Measurements from ENCODE around the gene WASF2. TPM values are rescaled to one million over a fixed set of nuclear protein-coding genes. Genes with fewer than 3 reads are reported as not detected.

WASF2 gene
- total RNA-seq, 1 donor from 2014 or later, result 70.4 TPM

DNA sequence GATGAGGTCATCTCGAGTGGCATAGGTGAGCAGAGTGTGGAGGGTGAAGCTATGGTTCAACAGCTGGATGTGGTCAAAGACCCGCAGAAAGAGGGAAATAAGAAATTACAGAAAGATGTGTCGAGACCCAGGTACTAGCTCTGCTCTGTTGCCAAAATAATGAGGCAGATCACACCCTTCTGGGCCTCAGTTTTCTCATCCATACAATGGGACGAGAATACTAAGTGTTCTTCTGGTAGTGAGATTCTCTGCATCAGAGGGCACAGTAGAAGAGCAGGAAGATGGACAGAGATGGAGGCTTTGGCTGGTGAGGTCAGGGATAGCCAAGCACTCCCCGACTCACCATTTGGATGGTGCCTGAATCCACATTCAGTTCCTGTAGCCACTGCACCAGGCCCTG lies 134.3 kb downstream of the WASF2 start:
- Histone ChIP-seq H3K36me3 (peaks cover 75% of the 10 kb centered on the region in 2 donors), H3K27me3 (no peaks in the 10 kb centered on the region), H3K27ac (no peak overlapping the region), H3K9me3 (no peaks in the 10 kb centered on the region), H3K4me1 (peaks cover 0 to 7% of the 10 kb centered on the region in 2 donors), H3K4me3 (no peak overlapping the region)
- intact Hi-C loops (cut with DNase I), result loop anchor here (10.0 kb wide), 1 partner anchor 121 kb away; the partner anchor contains the start of gene WDTC1
- TF ChIP-seq CTCF (IDR thresholded peaks at IDR 0.05), result no peak
- DNase-seq (ENCODE audit: low spot score in 2 of 2), result no peak

Other genes starting within 250 kb of the WASF2 start
- gene TMEM222, start 168.0 kb downstream of the WASF2 start, total RNA-seq, result 28.6 TPM
- gene SYTL1, start 148.1 kb downstream of the WASF2 start, total RNA-seq, result 0.21 TPM
- gene MAP3K6, start 123.2 kb downstream of the WASF2 start, total RNA-seq, result 164 TPM
- 13.2 TPM for gene FCN3, start 115.3 kb downstream of the WASF2 start, total RNA-seq
- not detected for gene CD164L2, start 106.8 kb downstream of the WASF2 start, total RNA-seq
- 2.0 TPM for gene GPR3, start 97.5 kb downstream of the WASF2 start, total RNA-seq
- 205 TPM for gene AHDC1, start 114.0 kb upstream of the WASF2 start, total RNA-seq
- 10.4 TPM for gene FGR, start 145.0 kb upstream of the WASF2 start, total RNA-seq
- gene IFI6, start 182.0 kb upstream of the WASF2 start, total RNA-seq, result 238 TPM
- 3.4 TPM for gene FAM76A, start 235.8 kb upstream of the WASF2 start, total RNA-seq